MM.1S (cell line): Measurements from ENCODE around the gene PSMA8.

ENCODE experiments used
- DNase-seq: peaks from one replicate; pipeline ENCODE4 v3.0.0-alpha.2; 2015
- H2AFZ ChIP-seq: fragments of 300-600 bp; sonication (generic); 2 replicates; pipeline ENCODE4 v1.6.0; 2016; ENCODE audit warnings: antibody characterized with exemption, low read length
- H3F3A ChIP-seq: fragments of 300-600 bp; sonication (generic); 2 replicates; pipeline ENCODE4 v1.6.1; 2016; ENCODE audit warnings: mild to moderate bottlenecking, antibody characterized with exemption, low read length, moderate library complexity, mixed read lengths; ENCODE audit not compliant: insufficient read depth
- H3K27ac ChIP-seq: fragments of 300-600 bp; sonication (generic); 2 replicates; pipeline ENCODE4 v1.5.1; 2016; ENCODE audit warnings: mild to moderate bottlenecking, low read length
- H3K27me3 ChIP-seq: fragments of 300-600 bp; sonication (generic); replicated peaks from 2 replicates; pipeline ENCODE4 v1.6.0; 2016; ENCODE audit warnings: low read length; ENCODE audit not compliant: insufficient read depth
- H3K36me3 ChIP-seq: fragments of 300-600 bp; sonication (generic); replicated peaks from 2 replicates; pipeline ENCODE4 v1.6.1; 2016; ENCODE audit warnings: mild to moderate bottlenecking, low read length, mixed read lengths; ENCODE audit not compliant: insufficient read depth
- H3K4me1 ChIP-seq: fragments of 300-600 bp; sonication (generic); 2 replicates; pipeline ENCODE4 v1.6.1; 2016; ENCODE audit warnings: low read length, mixed read lengths
- H3K4me2 ChIP-seq: fragments of 300-600 bp; sonication (generic); 2 replicates; pipeline ENCODE4 v1.6.0; 2016; ENCODE audit warnings: low read depth, low read length
- H3K4me3 ChIP-seq: fragments of 300-600 bp; sonication (generic); 2 replicates; pipeline ENCODE4 v1.5.1; 2016; ENCODE audit warnings: low read length, mixed read lengths
- H3K79me2 ChIP-seq: fragments of 300-600 bp; sonication (generic); 2 replicates; pipeline ENCODE4 v1.6.1; 2016; ENCODE audit warnings: mixed run types, low read length, mixed read lengths
- H3K9ac ChIP-seq: fragments of 300-600 bp; sonication (generic); 2 replicates; pipeline ENCODE4 v1.6.1; 2016; ENCODE audit warnings: low read length, mixed read lengths
- H3K9me2 ChIP-seq: fragments of 300-600 bp; sonication (generic); replicated peaks from 2 replicates; pipeline ENCODE4 v1.6.1; 2016; ENCODE audit warnings: mild to moderate bottlenecking, low read length, mixed read lengths; ENCODE audit not compliant: insufficient read depth
- H3K9me3 ChIP-seq: fragments of 300-600 bp; sonication (generic); replicated peaks from 2 replicates; pipeline ENCODE4 v1.6.1; 2016; ENCODE audit warnings: mild to moderate bottlenecking, low read length, mixed read lengths; ENCODE audit not compliant: insufficient read depth
- H4K20me1 ChIP-seq: fragments of 300-600 bp; sonication (generic); 2 replicates; pipeline ENCODE4 v1.6.1; 2016; ENCODE audit warnings: mild to moderate bottlenecking, low read length, moderate library complexity, mixed read lengths; ENCODE audit not compliant: insufficient read depth
- CTCF ChIP-seq: fragments of 300-600 bp; sonication (generic); IDR thresholded peaks from 2 replicates; pipeline ENCODE4 v1.5.1; 2016; ENCODE audit warnings: antibody characterized with exemption, low read length, mixed read lengths
- EZH2 ChIP-seq: fragments of 300-600 bp; sonication (generic); optimal IDR thresholded peaks from 2 replicates; pipeline ENCODE3; 2017; ENCODE audit warnings: low read depth, mild to moderate bottlenecking, antibody characterized with exemption, low read length, mixed read lengths
- EZH2phosphoT487 ChIP-seq: fragments of 300-600 bp; sonication (generic); IDR thresholded peaks from 2 replicates; pipeline ENCODE4 v1.6.1; 2018; ENCODE audit warnings: antibody characterized with exemption, low read length

The PSMA8 gene

GRCh38 chr18:26088487-26088886 is 45.2 kb upstream of the PSMA8 start:
- peak overlapping the region; percentile 96; the same call in 1 of the 2 replicates for H3K9ac ChIP-seq
- peak; percentile 48 for DNase-seq

DNA sequence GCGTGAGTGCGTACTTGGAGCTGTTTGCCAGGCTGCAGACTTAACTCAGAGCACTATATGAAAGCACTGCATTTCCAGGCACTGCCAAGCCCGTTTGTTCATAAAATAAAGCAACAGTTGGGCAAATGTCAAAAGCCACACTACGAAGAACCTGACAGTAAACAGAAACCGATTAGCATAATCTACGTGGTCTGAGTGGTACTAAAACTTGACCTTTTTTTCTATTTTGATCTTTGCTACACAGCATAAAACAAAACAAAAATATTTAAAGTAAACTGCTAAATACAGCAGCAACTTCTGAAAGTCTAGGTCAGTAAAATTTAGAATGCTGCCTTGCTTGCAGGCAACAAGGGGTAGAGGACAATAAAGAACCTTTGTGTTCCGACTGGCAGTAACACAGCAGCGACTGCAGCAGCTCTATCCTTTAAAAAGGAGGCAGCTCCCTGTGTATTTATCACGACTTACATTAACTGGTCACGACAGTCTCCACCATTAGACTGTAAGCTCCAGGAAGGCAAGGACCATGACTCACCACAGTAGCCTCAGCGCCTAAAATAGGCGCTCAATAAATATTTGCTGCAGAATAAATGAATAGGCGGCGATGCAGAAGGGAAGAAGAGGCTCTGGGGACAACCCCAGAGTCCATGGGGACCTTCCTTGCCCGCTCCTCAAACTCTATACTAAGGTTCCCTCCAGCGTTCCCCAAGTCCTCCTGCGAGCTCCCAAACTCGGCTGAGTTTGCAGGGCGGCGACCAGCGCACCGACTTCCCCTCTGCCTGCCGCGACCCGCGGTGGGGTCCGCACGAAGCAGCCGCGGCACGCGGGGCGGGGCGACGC is 44.2 kb upstream of the PSMA8 start:
- peaks cover 58% of the 10 kb centered on the region for H3K79me2 ChIP-seq
- no peaks in the 10 kb centered on the region for H3K9me3 ChIP-seq
- H4K20me1 ChIP-seq: no peaks in the 10 kb centered on the region; the same call in 1 of the 2 replicates
- peak overlapping the region; percentile 93 for H2AFZ ChIP-seq
- H3K27ac ChIP-seq: peak overlapping the region; percentile 96; the same call in 1 of the 2 replicates
- H3F3A ChIP-seq: peaks cover 24% of the 10 kb centered on the region
- H3K36me3 ChIP-seq: peaks cover 6% of the 10 kb centered on the region; the same call in 1 of the 2 replicates
- H3K4me3 ChIP-seq: peak overlapping the region; percentile 100
- H3K9ac ChIP-seq: peak overlapping the region; percentile 96; the same call in 1 of the 2 replicates
- H3K4me1 ChIP-seq: no peaks in the 10 kb centered on the region
- H3K4me2 ChIP-seq: peak overlapping the region; percentile 84
- H3K27me3 ChIP-seq: no peaks in the 10 kb centered on the region
- peak; percentile 45 for DNase-seq
- no peaks in the 10 kb centered on the region for H3K9me2 ChIP-seq
- TF ChIP-seq EZH2: no peak
- no peak for TF ChIP-seq EZH2phosphoT487
- TF ChIP-seq CTCF: no peak

More at GRCh38 chr18:26088487-26088886, 45.2 kb upstream of the PSMA8 start:
- H3K4me2 ChIP-seq: peak overlapping the region; percentile 84
- peak overlapping the region; percentile 96; the same call in 1 of the 2 replicates for H3K27ac ChIP-seq
- no peak overlapping the region for H2AFZ ChIP-seq
- H3K9me2 ChIP-seq: no peaks in the 10 kb centered on the region
- peaks cover 24% of the 10 kb centered on the region for H3F3A ChIP-seq
- no peaks in the 10 kb centered on the region for H3K27me3 ChIP-seq
- peaks cover 68% of the 10 kb centered on the region for H3K79me2 ChIP-seq
- no peak for TF ChIP-seq CTCF
- no peak for TF ChIP-seq EZH2
- peak overlapping the region; percentile 100 for H3K4me3 ChIP-seq
- H3K4me1 ChIP-seq: no peaks in the 10 kb centered on the region
- peaks cover 6% of the 10 kb centered on the region; the same call in 1 of the 2 replicates for H3K36me3 ChIP-seq
- H3K9me3 ChIP-seq: no peaks in the 10 kb centered on the region
- no peaks in the 10 kb centered on the region; the same call in 1 of the 2 replicates for H4K20me1 ChIP-seq

- Histone ChIP-seq H3K4me3 (peak within 1 kb of the TSS; percentile 100), H4K20me1 (no peaks in the 10 kb centered on the region; the same call in 1 of the 2 replicates), H3F3A (peaks cover 24% of the 10 kb centered on the region), H3K4me1 (no peaks in the 10 kb centered on the region), H3K9me2 (no peaks in the 10 kb centered on the region), H2AFZ (peak within 1 kb of the TSS; percentile 93), H3K79me2 (peaks cover 49% of the 10 kb centered on the region), H3K36me3 (peaks cover 6% of the 10 kb centered on the region; the same call in 1 of the 2 replicates), H3K27me3 (no peaks in the 10 kb centered on the region), H3K9me3 (no peaks in the 10 kb centered on the region), H3K27ac (peak within 1 kb of the TSS; percentile 96), H3K4me2 (peak within 1 kb of the TSS; percentile 84), H3K9ac (peak within 1 kb of the TSS; percentile 96)
- TF ChIP-seq EZH2 (no peak), EZH2phosphoT487 (no peak), CTCF (peak; percentile 11; the same call in 1 of the 2 replicates)
- peak; percentile 96 for DNase-seq
Measured at GRCh38 chr18:26090130-26091046, 43.3 kb upstream of the PSMA8 start, which contains the start of gene SS18. TSS of gene SS18 (minus strand) at chr18:26090613. CDS start at chr18:26090569, 44 bp downstream.
